Measurements from ENCODE around the gene GLO1. TPM values are rescaled to one million over a fixed set of nuclear protein-coding genes. Genes with fewer than 3 reads are reported as not detected.
A peak's percentile ranks its signal among the peaks of the same experiment; 100 is the strongest.

The GLO1 gene
- 100 to 1,000 TPM in 2 of 3 donors, 10 to 100 TPM in 1; 97.3 to 140 (median 101) TPM for total RNA-seq

GRCh38 chr6:38702558-38703397 lies at the start of gene GLO1:
GLO1 (minus strand) TSS chr6:38703145; CDS start chr6:38703054, 91 bp downstream.
- peaks cover 17% of the 10 kb centered on the region for H3K9me3 Mint-ChIP-seq
- H3K36me3 Mint-ChIP-seq (ENCODE audit: insufficient read depth): peaks cover 30% of the 10 kb centered on the region
- peaks cover 34% of the 10 kb centered on the region for H3K4me1 Mint-ChIP-seq (ENCODE audit: low read depth)
- DNase-seq: peak; percentile 94
- H3K4me3 Mint-ChIP-seq: peak within 1 kb of the TSS; percentile 88
- peaks cover 4% of the 10 kb centered on the region for H3K27me3 Mint-ChIP-seq (ENCODE audit: low read depth)
- ATAC-seq: peak; percentile 100

- peaks cover 24% of the 10 kb centered on the region for H3K4me1 Mint-ChIP-seq (ENCODE audit: low read depth)
- H3K4me3 Mint-ChIP-seq: no peak overlapping the region
- no peaks in the 10 kb centered on the region for H3K36me3 Mint-ChIP-seq (ENCODE audit: insufficient read depth)
- H3K9me3 Mint-ChIP-seq: no peaks in the 10 kb centered on the region
- H3K27me3 Mint-ChIP-seq (ENCODE audit: low read depth): peaks cover 11% of the 10 kb centered on the region
- peak; percentile 83 to 88 for ATAC-seq
- no peak for DNase-seq
Observed at GRCh38 chr6:38750968-38751615, 48.1 kb upstream of the GLO1 start.

- ATAC-seq (no peak), DNase-seq (no peak)
- peaks cover 10% of the 10 kb centered on the region for H3K4me1 Mint-ChIP-seq (ENCODE audit: low read depth)
- H3K9me3 Mint-ChIP-seq: no peaks in the 10 kb centered on the region
- H3K4me3 Mint-ChIP-seq: no peak overlapping the region
- H3K36me3 Mint-ChIP-seq (ENCODE audit: insufficient read depth): no peaks in the 10 kb centered on the region
- H3K27me3 Mint-ChIP-seq (ENCODE audit: low read depth): peaks cover 20% of the 10 kb centered on the region
Observed at GRCh38 chr6:38749473-38749872, 46.5 kb upstream of the GLO1 start.

GRCh38 chr6:38739532-38739931 lies 36.6 kb upstream of the GLO1 start:
- H3K36me3 Mint-ChIP-seq (ENCODE audit: insufficient read depth): no peaks in the 10 kb centered on the region
- no peak for DNase-seq
- no peaks in the 10 kb centered on the region for H3K4me1 Mint-ChIP-seq (ENCODE audit: low read depth)
- H3K4me3 Mint-ChIP-seq: no peak overlapping the region
- peaks cover 4% of the 10 kb centered on the region for H3K9me3 Mint-ChIP-seq
- H3K27me3 Mint-ChIP-seq (ENCODE audit: low read depth): peaks cover 30% of the 10 kb centered on the region
- ATAC-seq: no peak

- ATAC-seq (no peak), DNase-seq (no peak)
- peaks cover 4% of the 10 kb centered on the region for H3K9me3 Mint-ChIP-seq
- no peak overlapping the region for H3K4me3 Mint-ChIP-seq
- H3K4me1 Mint-ChIP-seq (ENCODE audit: low read depth): no peaks in the 10 kb centered on the region
- no peaks in the 10 kb centered on the region for H3K36me3 Mint-ChIP-seq (ENCODE audit: insufficient read depth)
- H3K27me3 Mint-ChIP-seq (ENCODE audit: low read depth): peaks cover 31% of the 10 kb centered on the region
Observed at GRCh38 chr6:38738261-38738660, 35.3 kb upstream of the GLO1 start.

DNA sequence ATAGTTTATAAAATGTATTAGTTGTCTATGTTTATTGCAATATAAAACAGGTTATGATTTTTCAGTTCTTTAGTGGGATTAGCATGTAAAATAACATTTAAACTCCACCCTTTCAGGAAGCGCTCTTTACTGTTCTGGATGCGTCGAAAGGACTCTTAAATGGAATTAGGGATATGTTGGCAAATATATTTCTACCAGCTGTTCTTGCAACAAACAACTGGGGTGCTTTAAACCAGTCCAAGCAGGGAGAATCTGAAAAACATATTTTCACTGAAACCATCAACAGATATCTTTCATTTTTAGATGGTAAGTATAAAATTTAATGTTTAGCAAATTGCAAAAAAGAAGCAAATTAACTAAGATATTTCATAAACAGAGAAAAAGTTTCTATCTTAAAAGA lies 34.0 kb upstream of the GLO1 start:
- Mint-ChIP-seq H3K36me3 (ENCODE audit: insufficient read depth) (no peaks in the 10 kb centered on the region), H3K9me3 (peaks cover 4% of the 10 kb centered on the region), H3K27me3 (ENCODE audit: low read depth) (peaks cover 32% of the 10 kb centered on the region), H3K4me3 (no peak overlapping the region), H3K4me1 (ENCODE audit: low read depth) (no peaks in the 10 kb centered on the region)
- ATAC-seq: no peak
- DNase-seq: no peak

- Mint-ChIP-seq H3K4me3 (no peak overlapping the region), H3K27me3 (ENCODE audit: low read depth) (peaks cover 8% of the 10 kb centered on the region), H3K4me1 (ENCODE audit: low read depth) (peaks cover 3% of the 10 kb centered on the region), H3K36me3 (ENCODE audit: insufficient read depth) (no peaks in the 10 kb centered on the region), H3K9me3 (peaks cover under 1% of the 10 kb centered on the region)
- DNase-seq (no peak), ATAC-seq (no peak)
Observed at GRCh38 chr6:38730140-38730862, 27.4 kb upstream of the GLO1 start.

DNA sequence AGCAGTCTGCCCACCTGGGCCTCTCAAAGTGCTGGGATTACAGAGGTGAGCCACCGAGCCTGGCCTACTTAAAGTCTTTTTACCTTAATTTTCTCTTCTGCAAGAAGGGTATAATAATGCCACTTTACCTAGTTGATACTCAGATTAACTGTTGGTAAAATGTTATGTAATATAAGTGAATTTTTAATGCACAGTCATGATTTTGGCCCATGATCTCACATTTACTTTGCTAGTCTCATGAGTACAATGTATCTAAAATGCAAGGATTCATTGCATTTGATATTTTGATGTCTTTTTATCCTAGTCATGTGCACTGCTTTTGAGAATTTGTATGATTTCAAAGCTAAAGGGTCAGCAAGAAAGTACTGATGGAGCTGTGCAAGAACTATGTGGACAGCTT lies 25.3 kb upstream of the GLO1 start:
- H3K36me3 Mint-ChIP-seq (ENCODE audit: insufficient read depth): no peaks in the 10 kb centered on the region
- no peak overlapping the region for H3K4me3 Mint-ChIP-seq
- H3K27me3 Mint-ChIP-seq (ENCODE audit: low read depth): peaks cover 3% of the 10 kb centered on the region
- ATAC-seq (no peak), DNase-seq (no peak)
- peaks cover 3% of the 10 kb centered on the region for H3K4me1 Mint-ChIP-seq (ENCODE audit: low read depth)
- no peaks in the 10 kb centered on the region for H3K9me3 Mint-ChIP-seq

DNA sequence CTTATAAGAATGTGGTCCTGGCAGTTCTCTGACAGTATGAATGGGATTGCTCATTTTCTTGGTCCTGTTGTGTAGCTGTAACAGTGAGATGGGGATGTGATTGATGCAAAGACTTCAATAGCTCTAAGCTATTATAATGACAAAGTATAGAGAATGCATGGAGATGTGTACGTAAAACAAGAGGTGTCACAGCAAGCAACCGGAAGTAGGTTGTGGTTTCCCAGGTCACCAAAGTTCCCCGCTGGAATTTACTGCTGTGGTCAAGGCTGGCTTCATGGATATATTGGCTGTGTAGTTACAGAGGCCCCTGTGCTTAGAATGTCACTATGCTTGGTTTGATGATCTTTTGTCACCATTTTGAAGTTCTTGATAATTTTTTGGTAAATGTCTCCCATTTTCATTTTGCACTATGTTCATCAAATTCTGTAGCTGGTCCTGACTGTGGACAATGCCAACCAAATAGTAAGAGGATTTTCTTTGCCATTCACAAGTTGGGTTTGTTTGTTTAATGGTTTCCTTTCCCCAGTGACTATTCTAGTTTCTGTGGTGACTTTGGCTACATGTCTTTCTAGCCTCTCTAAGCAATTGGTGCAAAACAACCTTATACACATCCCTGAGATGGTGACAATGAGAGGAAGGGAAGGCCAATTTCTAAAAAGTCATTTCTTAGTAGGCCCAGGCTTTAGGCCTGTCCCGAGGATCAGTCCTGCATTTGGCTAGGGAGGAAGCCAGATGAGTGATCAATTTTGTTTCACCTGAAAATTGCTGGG lies 22.7 kb upstream of the GLO1 start:
- DNase-seq: no peak
- Mint-ChIP-seq H3K27me3 (ENCODE audit: low read depth) (peaks cover 10% of the 10 kb centered on the region), H3K4me3 (no peak overlapping the region), H3K9me3 (peaks cover 4% of the 10 kb centered on the region), H3K36me3 (ENCODE audit: insufficient read depth) (no peaks in the 10 kb centered on the region), H3K4me1 (ENCODE audit: low read depth) (peaks cover 3% of the 10 kb centered on the region)
- ATAC-seq: no peak

- peaks cover 19% of the 10 kb centered on the region for H3K27me3 Mint-ChIP-seq (ENCODE audit: low read depth)
- H3K36me3 Mint-ChIP-seq (ENCODE audit: insufficient read depth): no peaks in the 10 kb centered on the region
- ATAC-seq: no peak
- DNase-seq: no peak
- H3K4me1 Mint-ChIP-seq (ENCODE audit: low read depth): peaks cover 3% of the 10 kb centered on the region
- H3K9me3 Mint-ChIP-seq: peaks cover 8% of the 10 kb centered on the region
- H3K4me3 Mint-ChIP-seq: no peak overlapping the region
Observed at GRCh38 chr6:38724343-38724742, 21.4 kb upstream of the GLO1 start.

DNA sequence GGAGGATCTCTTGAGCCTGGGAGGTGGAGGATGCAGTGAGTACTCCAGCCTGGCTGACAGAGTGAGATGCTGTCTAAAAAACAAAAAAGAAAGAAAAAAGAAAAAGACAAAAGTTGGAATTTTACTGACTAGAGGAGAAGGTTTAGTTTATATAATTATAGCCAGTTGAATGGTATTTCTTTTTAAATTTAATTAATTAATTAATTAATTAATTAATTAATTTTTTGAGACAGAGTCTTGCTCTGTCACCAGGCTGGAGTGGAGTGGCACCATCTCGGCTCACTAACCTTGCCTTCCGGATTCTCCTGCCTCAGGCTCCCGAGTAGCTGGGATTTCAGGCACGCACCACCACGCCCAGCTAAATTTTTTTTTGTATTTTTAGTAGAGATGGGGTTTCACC lies 20.8 kb upstream of the GLO1 start:
- peaks cover 8% of the 10 kb centered on the region for H3K9me3 Mint-ChIP-seq
- no peak overlapping the region for H3K4me3 Mint-ChIP-seq
- H3K27me3 Mint-ChIP-seq (ENCODE audit: low read depth): peaks cover 24% of the 10 kb centered on the region
- peaks cover 3% of the 10 kb centered on the region for H3K4me1 Mint-ChIP-seq (ENCODE audit: low read depth)
- DNase-seq (no peak), ATAC-seq (no peak)
- H3K36me3 Mint-ChIP-seq (ENCODE audit: insufficient read depth): no peaks in the 10 kb centered on the region

DNA sequence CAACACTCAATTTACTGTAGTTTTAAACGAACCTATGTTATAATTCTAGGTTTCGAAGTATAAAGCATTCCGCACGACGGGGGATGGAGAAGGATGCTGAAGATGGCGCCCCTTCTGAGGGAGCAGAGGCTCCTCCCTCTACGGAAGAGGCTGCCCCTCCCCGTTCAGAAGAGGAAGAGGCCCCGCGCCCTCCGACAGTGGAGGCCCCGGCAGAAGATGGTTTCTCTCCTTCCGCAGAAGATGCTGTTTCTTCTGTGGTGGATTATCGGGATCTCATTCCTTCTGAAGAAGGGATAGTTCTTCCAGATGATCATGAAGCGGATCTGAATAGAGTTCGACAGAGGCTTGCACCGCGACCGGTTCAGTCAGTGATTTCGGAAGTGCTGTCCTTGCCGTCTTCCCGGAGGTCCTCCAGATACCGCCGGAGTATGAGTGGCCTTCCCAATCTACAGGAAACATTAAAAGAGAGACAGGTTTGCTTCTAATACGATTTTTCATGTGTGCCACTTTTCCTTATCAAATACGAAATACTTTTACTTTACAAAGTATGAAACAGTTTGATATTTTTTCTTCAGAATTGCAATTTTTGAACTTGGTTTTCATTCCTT lies 19.9 kb upstream of the GLO1 start:
- Mint-ChIP-seq H3K4me1 (ENCODE audit: low read depth) (peaks cover 3% of the 10 kb centered on the region), H3K4me3 (no peak overlapping the region), H3K9me3 (peaks cover 8% of the 10 kb centered on the region), H3K36me3 (ENCODE audit: insufficient read depth) (no peaks in the 10 kb centered on the region), H3K27me3 (ENCODE audit: low read depth) (peaks cover 27% of the 10 kb centered on the region)
- no peak for DNase-seq
- ATAC-seq: no peak

GRCh38 chr6:38722038-38722437 lies 19.1 kb upstream of the GLO1 start:
- ATAC-seq (no peak), DNase-seq (no peak)
- peaks cover 8% of the 10 kb centered on the region for H3K9me3 Mint-ChIP-seq
- H3K4me3 Mint-ChIP-seq: no peak overlapping the region
- H3K4me1 Mint-ChIP-seq (ENCODE audit: low read depth): peaks cover 3% of the 10 kb centered on the region
- peaks cover 30% of the 10 kb centered on the region for H3K27me3 Mint-ChIP-seq (ENCODE audit: low read depth)
- no peaks in the 10 kb centered on the region for H3K36me3 Mint-ChIP-seq (ENCODE audit: insufficient read depth)
